ENCODE results near the gene PIGW.
A peak's percentile ranks its signal among the peaks of the same experiment; 100 is the strongest.

The PIGW gene, protein sequence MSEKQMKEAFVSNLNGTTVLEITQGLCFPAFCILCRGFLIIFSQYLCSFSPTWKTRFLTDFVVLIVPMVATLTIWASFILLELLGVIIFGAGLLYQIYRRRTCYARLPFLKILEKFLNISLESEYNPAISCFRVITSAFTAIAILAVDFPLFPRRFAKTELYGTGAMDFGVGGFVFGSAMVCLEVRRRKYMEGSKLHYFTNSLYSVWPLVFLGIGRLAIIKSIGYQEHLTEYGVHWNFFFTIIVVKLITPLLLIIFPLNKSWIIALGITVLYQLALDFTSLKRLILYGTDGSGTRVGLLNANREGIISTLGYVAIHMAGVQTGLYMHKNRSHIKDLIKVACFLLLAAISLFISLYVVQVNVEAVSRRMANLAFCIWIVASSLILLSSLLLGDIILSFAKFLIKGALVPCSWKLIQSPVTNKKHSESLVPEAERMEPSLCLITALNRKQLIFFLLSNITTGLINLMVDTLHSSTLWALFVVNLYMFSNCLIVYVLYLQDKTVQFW

DNA sequence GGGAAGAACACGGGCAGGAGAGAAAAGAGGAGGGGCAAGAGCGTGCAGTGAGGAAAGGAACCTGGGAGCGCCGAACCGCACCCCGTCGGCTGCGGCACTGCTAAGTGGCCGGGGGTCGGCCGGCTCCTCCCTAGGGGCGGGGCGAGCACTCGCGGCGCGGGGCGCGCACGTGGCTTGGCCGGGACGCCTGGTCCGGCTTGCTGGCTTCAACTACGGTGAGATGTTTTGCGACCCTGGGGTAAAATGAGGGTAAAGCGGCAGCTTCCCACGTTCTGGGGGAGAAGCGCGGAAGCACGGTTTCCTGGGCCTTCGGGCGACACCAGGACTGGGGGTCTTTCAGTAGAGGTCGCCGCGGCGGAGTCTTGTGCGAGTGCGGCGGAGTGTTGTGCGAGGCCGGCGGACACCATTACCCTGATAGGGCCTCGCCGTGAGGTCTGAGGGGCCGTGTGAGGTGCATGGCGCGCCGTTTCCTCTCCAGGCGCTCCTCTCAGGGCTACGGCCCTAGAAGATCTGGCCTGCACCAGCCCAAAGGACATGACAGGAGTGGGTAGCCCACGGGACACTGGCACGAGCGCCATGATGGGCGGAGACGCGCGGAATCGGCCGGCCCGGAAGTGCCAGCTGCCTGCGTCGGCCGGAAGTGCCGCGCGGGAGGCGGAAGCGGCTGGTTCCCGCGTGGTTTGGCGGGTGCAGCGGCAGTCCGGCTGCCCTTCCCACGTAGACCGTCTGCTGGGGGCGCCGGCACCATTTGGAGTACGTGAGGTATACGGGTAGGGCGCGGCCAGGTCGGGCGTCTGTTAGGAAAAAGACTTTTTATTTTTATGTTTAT is at the start of gene PIGW, which contains the start of gene MYO19:
Gene PIGW (plus strand): TSS at position 148 of the 829 bp plus-strand sequence. CDS start 2,115 bp downstream, outside the sequence.
Gene MYO19 (minus strand): TSS at position 29 of the 829 bp plus-strand sequence. CDS start 2,330 bp downstream, outside the sequence.
- TF ChIP-seq, protein P1, sequence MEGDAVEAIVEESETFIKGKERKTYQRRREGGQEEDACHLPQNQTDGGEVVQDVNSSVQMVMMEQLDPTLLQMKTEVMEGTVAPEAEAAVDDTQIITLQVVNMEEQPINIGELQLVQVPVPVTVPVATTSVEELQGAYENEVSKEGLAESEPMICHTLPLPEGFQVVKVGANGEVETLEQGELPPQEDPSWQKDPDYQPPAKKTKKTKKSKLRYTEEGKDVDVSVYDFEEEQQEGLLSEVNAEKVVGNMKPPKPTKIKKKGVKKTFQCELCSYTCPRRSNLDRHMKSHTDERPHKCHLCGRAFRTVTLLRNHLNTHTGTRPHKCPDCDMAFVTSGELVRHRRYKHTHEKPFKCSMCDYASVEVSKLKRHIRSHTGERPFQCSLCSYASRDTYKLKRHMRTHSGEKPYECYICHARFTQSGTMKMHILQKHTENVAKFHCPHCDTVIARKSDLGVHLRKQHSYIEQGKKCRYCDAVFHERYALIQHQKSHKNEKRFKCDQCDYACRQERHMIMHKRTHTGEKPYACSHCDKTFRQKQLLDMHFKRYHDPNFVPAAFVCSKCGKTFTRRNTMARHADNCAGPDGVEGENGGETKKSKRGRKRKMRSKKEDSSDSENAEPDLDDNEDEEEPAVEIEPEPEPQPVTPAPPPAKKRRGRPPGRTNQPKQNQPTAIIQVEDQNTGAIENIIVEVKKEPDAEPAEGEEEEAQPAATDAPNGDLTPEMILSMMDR (IDR thresholded peaks at IDR 0.05; ENCODE audit: extremely low read depth, missing control alignments): no peak
- DNase-seq (ENCODE audit: low spot score): peak; percentile 92

DNA sequence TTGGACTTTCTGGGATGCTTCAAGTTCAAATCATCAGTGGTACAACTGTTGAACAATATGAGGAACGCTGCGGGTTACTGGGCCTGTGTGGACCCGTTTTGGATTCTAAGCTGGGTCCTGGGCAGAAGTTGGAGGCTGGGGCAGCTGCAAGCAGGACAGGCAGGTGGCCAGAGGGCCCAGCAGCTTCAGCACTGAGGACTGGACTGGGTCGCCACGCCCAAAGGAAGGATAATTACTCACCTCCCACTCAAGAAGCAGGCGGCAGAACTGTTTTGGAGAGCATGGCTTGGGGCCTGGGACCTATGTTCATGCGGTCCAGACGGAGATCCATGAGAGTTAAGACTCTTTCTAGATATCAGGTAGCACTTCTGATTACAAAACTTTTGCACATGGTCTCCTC is 49.8 kb upstream of the PIGW start:
- no peak for DNase-seq (ENCODE audit: low spot score)
- TF ChIP-seq, protein P1 (IDR thresholded peaks at IDR 0.05; ENCODE audit: extremely low read depth, missing control alignments): no peak

DNA sequence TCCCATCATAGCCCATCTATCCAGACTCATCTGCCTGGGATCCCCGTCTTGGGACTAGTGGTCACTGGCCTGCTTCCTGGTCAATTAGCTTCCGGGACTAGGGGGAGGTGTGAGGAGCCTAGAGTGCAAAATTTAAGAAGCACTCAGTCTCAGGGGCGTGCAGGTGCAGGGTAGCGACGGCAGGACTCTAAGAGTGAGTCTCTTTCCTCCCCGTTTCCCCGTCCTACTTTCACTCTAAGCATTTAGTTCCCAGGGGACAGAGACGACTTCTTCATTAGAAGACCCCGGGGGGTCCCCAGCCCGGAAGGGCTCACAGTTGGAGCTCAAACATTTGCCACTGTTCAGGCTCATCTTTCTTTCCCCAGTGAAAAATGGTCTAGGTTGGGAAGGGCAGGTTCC is 49.0 kb upstream of the PIGW start:
- TF ChIP-seq, protein P1 (IDR thresholded peaks at IDR 0.05; ENCODE audit: extremely low read depth, missing control alignments): no peak
- peak; percentile 74 for DNase-seq (ENCODE audit: low spot score)

DNA sequence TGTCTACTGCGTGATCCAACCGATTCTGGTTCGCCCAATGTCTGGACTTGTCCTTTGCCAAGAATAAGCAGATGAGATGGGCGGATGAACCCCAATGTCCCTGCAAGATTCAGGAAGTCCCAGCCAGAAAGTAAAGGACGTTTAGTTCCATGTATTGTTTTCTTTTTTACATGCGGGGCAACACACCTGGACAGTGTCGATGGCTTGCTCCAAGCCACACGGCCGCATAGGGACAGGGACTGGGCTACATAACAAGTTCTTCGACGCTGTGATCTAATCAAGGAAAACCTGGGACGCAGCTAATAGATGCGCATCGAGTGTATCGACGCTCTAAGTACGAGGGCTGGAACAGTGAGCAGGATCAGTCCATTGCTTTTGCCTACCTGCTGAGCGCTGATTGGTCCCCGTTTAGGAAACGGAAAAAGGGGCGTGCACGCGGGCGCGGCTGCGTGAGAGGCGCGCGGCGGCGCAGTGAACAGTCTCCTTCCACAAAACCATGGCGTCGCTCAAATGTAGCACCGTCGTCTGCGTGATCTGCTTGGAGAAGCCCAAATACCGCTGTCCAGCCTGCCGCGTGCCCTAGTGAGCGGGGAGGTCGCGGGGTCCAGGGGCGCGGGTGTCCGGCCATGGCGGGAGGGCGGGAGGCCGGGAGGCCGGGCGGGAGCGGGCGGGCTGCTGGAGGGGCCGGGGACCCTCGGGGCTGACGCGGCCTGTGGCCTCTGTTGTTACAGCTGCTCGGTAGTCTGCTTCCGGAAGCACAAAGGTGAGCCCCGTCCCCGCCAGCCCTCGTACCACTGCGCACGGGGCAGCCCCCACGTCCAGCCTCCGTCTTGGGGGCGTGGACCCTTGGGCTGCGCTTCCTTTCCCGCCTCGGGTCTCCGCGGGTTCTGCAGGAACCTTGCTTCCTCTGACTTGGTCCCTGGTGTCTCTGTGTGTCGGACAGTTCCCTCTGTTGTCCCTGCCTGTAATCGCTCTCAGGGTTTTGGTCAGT is 48.3 kb upstream of the PIGW start, which contains the start of gene ZNHIT3:
Gene ZNHIT3 (plus strand): TSS at position 478 of the 991 bp plus-strand sequence. CDS start 19 bp downstream, at position 497.
- DNase-seq (ENCODE audit: low spot score): peak; percentile 98
- TF ChIP-seq, protein P1 (IDR thresholded peaks at IDR 0.05; ENCODE audit: extremely low read depth, missing control alignments): no peak

DNA sequence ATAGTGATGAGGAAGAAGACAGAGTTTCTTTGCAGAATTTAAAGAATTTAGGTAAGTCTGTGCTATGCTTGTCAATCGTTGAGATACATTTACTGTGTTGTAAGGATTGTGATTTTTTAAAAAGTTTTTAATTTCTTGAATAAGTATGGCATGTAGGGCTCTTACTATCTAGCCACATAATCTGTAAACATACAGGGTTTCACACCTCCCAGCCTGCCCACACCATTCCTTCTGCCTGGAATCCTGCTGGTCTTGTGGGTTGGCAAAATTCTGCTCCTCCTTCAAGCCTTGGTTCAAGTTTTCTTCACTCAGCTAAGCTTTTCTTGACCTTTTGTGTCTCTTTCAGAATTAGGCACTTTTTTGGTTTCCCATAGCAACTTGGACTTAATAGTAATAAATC is 40.8 kb upstream of the PIGW start:
- no peak for DNase-seq (ENCODE audit: low spot score)
- TF ChIP-seq, protein P1 (IDR thresholded peaks at IDR 0.05; ENCODE audit: extremely low read depth, missing control alignments): no peak

DNA sequence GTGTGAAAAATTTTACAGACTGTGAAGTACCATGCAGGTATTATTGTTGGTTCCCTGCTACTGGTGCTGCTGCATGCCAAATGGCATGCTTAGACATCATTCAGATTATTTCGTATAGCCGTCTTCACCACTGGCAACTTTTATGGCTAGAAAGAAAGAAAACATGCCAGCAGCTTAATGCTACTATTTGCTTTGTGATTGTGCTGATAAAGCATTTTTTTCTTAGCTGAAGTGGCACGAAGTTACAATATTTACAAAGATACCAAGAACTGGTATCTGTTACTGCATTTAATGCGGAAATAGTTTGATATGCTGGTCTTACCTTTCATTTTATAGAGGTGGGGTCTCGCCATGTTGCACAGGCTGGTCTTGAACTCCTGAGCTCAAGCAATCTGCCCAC is 40.1 kb upstream of the PIGW start:
- no peak for DNase-seq (ENCODE audit: low spot score)
- TF ChIP-seq, protein P1 (IDR thresholded peaks at IDR 0.05; ENCODE audit: extremely low read depth, missing control alignments): no peak
